A549 (cell line): ENCODE results near the gene ASB7. TPM values are rescaled to one million over a fixed set of nuclear protein-coding genes. Genes with fewer than 3 reads are reported as not detected.

Experiments used
- ATAC-seq, 2 experiments: fragments of 200-7000 bp in 1 of 2; fragments of >200 bp in 1 of 2; cut with Nextera tagmentation in 1 of 2; cut with Tn5 transposase in 1 of 2; 3 replicates each; pipeline versions ENCODE4 v1.8.0 to v1.9.1; 2018 to 2020; ENCODE audit warnings: mild to moderate bottlenecking in 1 of 2, moderate library complexity in 1 of 2
- CTCF ChIA-PET: fragments of 300-600 bp; sonication (Branson Sonifier 250); formaldehyde crosslinking; extraction: SDS; loops from one replicate; lab custom pipeline; 2021; ENCODE audit warnings: antibody characterized with exemption, inconsistent platforms; lab: Yijun Ruan, JAX
- POLR2A ChIA-PET: fragments of 350-600 bp; formaldehyde crosslinking; extraction: SDS; loops from one replicate; lab custom pipeline; 2021; ENCODE audit warnings: antibody characterized with exemption, inconsistent platforms; lab: Yijun Ruan, JAX
- DNase-seq, 2 experiments: peaks; one replicate each; pipeline versions ENCODE4 v3.0.0 to v3.0.0-alpha.2; 2011 to 2016; ENCODE audit warnings: low read depth in 1 of 2, low spot score in 1 of 2
- FAIRE-seq: peaks from 2 replicates; lab custom pipeline; 2011; peaks lifted over from hg19 to GRCh38; lab: Jason Lieb, UNC
- H3K27ac ChIP-seq, 2 experiments: fragments of >200 bp; sonication (Bioruptor Twin); formaldehyde crosslinking; 3 replicates each; pipeline ENCODE4 v1.5.1; 2016 to 2017
- H3K4me1 ChIP-seq: fragments of >200 bp; sonication (Bioruptor Twin); formaldehyde crosslinking; 3 replicates; pipeline ENCODE4 v1.6.1; 2016
- H3K4me2 ChIP-seq: fragments of >200 bp; sonication (Bioruptor Twin); formaldehyde crosslinking; 3 replicates; pipeline ENCODE4 v1.6.1; 2016
- H3K4me3 ChIP-seq: fragments of >200 bp; sonication (Bioruptor Twin); formaldehyde crosslinking; 3 replicates; pipeline ENCODE4 v1.5.1; 2016
- H3K9me3 ChIP-seq: fragments of >200 bp; sonication (Bioruptor Twin); formaldehyde crosslinking; 3 replicates; pipeline ENCODE4 v1.6.1; 2016
- CBX8 ChIP-seq: fragments of 200-600 bp; sonication (generic); IDR thresholded peaks from 2 replicates; pipeline ENCODE4 v1.6.1; 2016
- CEBPB ChIP-seq, 2 experiments: fragments of >200 bp in 1 of 2; sonication (Bioruptor Twin) in 1 of 2; formaldehyde crosslinking in 1 of 2; IDR thresholded peaks; 2 replicates each; pipeline ENCODE4 v1.6.1; 2012 to 2016
- CHD4 ChIP-seq: fragments of 200-600 bp; sonication (generic); IDR thresholded peaks from 2 replicates; pipeline ENCODE4 v1.6.1; 2016; ENCODE audit warnings: antibody characterized with exemption, mild to moderate bottlenecking, borderline replicate concordance
- EP300 ChIP-seq, 2 experiments: fragments of >200 bp; sonication (Bioruptor Twin); formaldehyde crosslinking; IDR thresholded peaks; 2 replicates in 1 of 2; 3 replicates in 1 of 2; pipeline ENCODE4 v1.6.1; 2016 to 2017
- FOSL2 ChIP-seq, 2 experiments: fragments of 450-650 bp in 1 of 2; fragments of >200 bp in 1 of 2; sonication (Bioruptor Twin) in 1 of 2; formaldehyde crosslinking; IDR thresholded peaks; 2 replicates each; pipeline versions ENCODE4 v1.5.0 to v1.6.1; 2016 to 2020; ENCODE audit warnings: mild to moderate bottlenecking in 1 of 2, moderate library complexity in 1 of 2
- HDAC2 ChIP-seq: fragments of 200-600 bp; sonication (generic); IDR thresholded peaks from 2 replicates; pipeline ENCODE4 v1.6.1; 2016
- HEYL ChIP-seq: fragments of 250-450 bp; sonication (Bioruptor Pico); IDR thresholded peaks from 2 replicates; pipeline ENCODE4 v1.8.0; 2021; ENCODE audit warnings: mild to moderate bottlenecking, moderate library complexity
- HMGXB4 ChIP-seq: fragments of 250-450 bp; sonication (Bioruptor Pico); IDR thresholded peaks from 2 replicates; pipeline ENCODE4 v1.5.0; 2021; ENCODE audit warnings: mild to moderate bottlenecking, moderate library complexity, borderline replicate concordance
- HOXB13 ChIP-seq: fragments of 250-450 bp; sonication (Bioruptor Pico); IDR thresholded peaks from 2 replicates; pipeline ENCODE4 v1.5.0; 2020; ENCODE audit warnings: low read depth, mild to moderate bottlenecking, moderate library complexity
- JUNB ChIP-seq: fragments of >200 bp; sonication (Bioruptor Twin); formaldehyde crosslinking; IDR thresholded peaks from 2 replicates; pipeline ENCODE4 v1.6.1; 2016
- KDM1A ChIP-seq: fragments of 200-600 bp; sonication (generic); IDR thresholded peaks from 2 replicates; pipeline ENCODE4 v1.6.1; 2016; ENCODE audit warnings: low read depth, mild to moderate bottlenecking
- KDM5A ChIP-seq: fragments of 200-600 bp; sonication (generic); IDR thresholded peaks from 2 replicates; pipeline ENCODE4 v1.6.1; 2016; ENCODE audit warnings: antibody characterized with exemption, mild to moderate bottlenecking
- MAFK ChIP-seq: fragments of 450-650 bp; IDR thresholded peaks from 2 replicates; pipeline ENCODE4 v1.6.1; 2014; ENCODE audit not compliant: partially characterized antibody
- MAX ChIP-seq: IDR thresholded peaks from 2 replicates; pipeline ENCODE4 v1.6.1; 2012
- MYC ChIP-seq: IDR thresholded peaks from 2 replicates; pipeline ENCODE4 v1.6.1; 2012; ENCODE audit warnings: mild to moderate bottlenecking, inconsistent platforms, low read length, improper control_type of control experiment, borderline replicate concordance
- NR3C1 ChIP-seq: fragments of >200 bp; sonication (Bioruptor Twin); formaldehyde crosslinking; IDR thresholded peaks from 3 replicates; pipeline ENCODE4 v1.6.1; 2017
- PBX3 ChIP-seq: IDR thresholded peaks from 2 replicates; pipeline ENCODE4 v1.6.1; 2012
- POLR2AphosphoS2 ChIP-seq: conservative IDR thresholded peaks from 2 replicates; pipeline ENCODE4 v1.6.1; 2012; ENCODE audit warnings: low read length, improper control_type of control experiment, inconsistent platforms
- RARB ChIP-seq: fragments of 250-450 bp; sonication (Bioruptor Pico); IDR thresholded peaks from 2 replicates; pipeline ENCODE4 v1.8.0; 2021; ENCODE audit warnings: mild to moderate bottlenecking, moderate library complexity
- RFX5 ChIP-seq: fragments of 450-650 bp; IDR thresholded peaks from 2 replicates; pipeline ENCODE4 v1.7.1; 2014; ENCODE audit warnings: antibody characterized with exemption, mild to moderate bottlenecking, moderate library complexity
- TFCP2L1 ChIP-seq: fragments of 250-450 bp; sonication (Bioruptor Pico); IDR thresholded peaks from 2 replicates; pipeline ENCODE4 v1.5.0; 2021; ENCODE audit warnings: mild to moderate bottlenecking
- USF2 ChIP-seq: fragments of 450-650 bp; IDR thresholded peaks from 2 replicates; pipeline ENCODE4 v1.6.1; 2014; ENCODE audit warnings: antibody characterized with exemption
- ZFP36 ChIP-seq: fragments of 450-650 bp; IDR thresholded peaks from 2 replicates; pipeline ENCODE4 v1.6.1; 2014; ENCODE audit warnings: borderline replicate concordance; ENCODE audit not compliant: partially characterized antibody
- ZSCAN20 ChIP-seq: fragments of 250-450 bp; sonication (Bioruptor Pico); IDR thresholded peaks from 2 replicates; pipeline ENCODE4 v1.8.0; 2022; ENCODE audit warnings: mild to moderate bottlenecking, moderate library complexity
- WGBS: methylation state at CpG from one replicate; pipeline ENCODE4 v1.1.6; 2017; ENCODE audit errors: missing lambda C conversion rate; 5-methylcytosine and 5-hydroxymethylcytosine counted together
- polyA plus RNA-seq, 4 experiments: library from polyadenylated mRNA; depleted of rRNA in 3 of 4; stranded (reverse); fragments of >200 nt; fragmentation: RNase III in 1 of 4; extraction: RNeasy Plus Mini Kit Qiagen cat#74134 plus additional on column Dnase treatment in 1 of 4; gene quantifications; 2 replicates in 3 of 4; 3 replicates in 1 of 4; pipeline ENCODE4 v1.2.3, GENCODE V29; 2011 to 2017

Gene ASB7
- polyA plus RNA-seq, 2 of the 4 experiments (the other 2 are of a cell fraction): 9.2 to 21.6 TPM

GRCh38 chr15:100601163-100601562, 1.2 kb upstream of the ASB7 start:
- POLR2A ChIA-PET: no interaction called here
- CTCF ChIA-PET: no interaction called here
- whole genome bisulfite sequencing: 9% methylated on average over 10 of the region's 10 CpGs
- Histone ChIP-seq H3K27ac (peak overlapping the region; percentile 81 to 89), H3K4me3 (peak overlapping the region; percentile 90), H3K9me3 (no peaks in the 10 kb centered on the region), H3K4me1 (peaks cover 18% of the 10 kb centered on the region), H3K4me2 (peak overlapping the region; percentile 95)
- TF ChIP-seq KDM1A: no peak
- no peak for TF ChIP-seq TFCP2L1 (CRISPR knock-in tag)
- TF ChIP-seq USF2: peak; percentile 54; the same call in 1 of the 2 replicates
- FAIRE-seq: no peak
- DNase-seq: no peak
- ATAC-seq: no peak

GRCh38 chr15:100601617-100602063, 749 bp upstream of the ASB7 start:
- ATAC-seq: peak; percentile 42 to 48; a peak in 5 of 6 replicates
- Histone ChIP-seq H3K4me1 (peaks cover 18% of the 10 kb centered on the region), H3K27ac (peak overlapping the region; percentile 81 to 89), H3K9me3 (no peaks in the 10 kb centered on the region), H3K4me2 (peak overlapping the region; percentile 95), H3K4me3 (peak overlapping the region; percentile 90)
- DNase-seq: peak in 1 of 2 experiments; percentile 8
- ChIA-PET CTCF (interaction anchor here (0.9 to 1.3 kb wide), 2 partner anchors 317 to 406 kb away, joined by 3 read pairs; partner anchors contain the start of gene LRRK1), POLR2A (interaction anchor here (1.1 to 1.4 kb wide), 3 partner anchors 252 to 317 kb away, joined by 3 to 8 read pairs (median 4); partner anchors contain the start of gene ADAMTS17)
- TF ChIP-seq CBX8: no peak
- TF ChIP-seq JUNB: no peak
- no peak for TF ChIP-seq USF2
- no peak; the same call in 1 of the 2 replicates for TF ChIP-seq MAX
- no peak for TF ChIP-seq MYC
- TF ChIP-seq KDM1A: no peak
- TF ChIP-seq HDAC2: no peak
- no peak for TF ChIP-seq EP300 (IDR thresholded peaks at IDR 0.05)
- WGBS: under 1% methylated on average over 19 of the region's 21 CpGs
- no peak for FAIRE-seq

- Histone ChIP-seq H3K4me2 (peak overlapping the region; percentile 74), H3K27ac (peak overlapping the region; percentile 91 to 93), H3K9me3 (no peaks in the 10 kb centered on the region), H3K4me1 (peaks cover 18% of the 10 kb centered on the region), H3K4me3 (peak overlapping the region; percentile 87)
- FAIRE-seq: no peak
- CTCF ChIA-PET: interaction anchor here (1.0 to 2.0 kb wide), 3 partner anchors 252 to 405 kb away, joined by 3 to 8 read pairs (median 3); partner anchors contain the start of gene ADAMTS17
- WGBS: 2% methylated on average over 13 of the region's 16 CpGs
- POLR2A ChIA-PET: interaction anchor here (1.1 to 1.4 kb wide), 2 partner anchors 253 to 261 kb away, joined by 4 to 8 read pairs; partner anchors contain the start of gene ADAMTS17
- peak; percentile 21 to 46 for DNase-seq
- no peak for TF ChIP-seq ZFP36
- TF ChIP-seq MYC: no peak
- TF ChIP-seq MAX: no peak
- TF ChIP-seq KDM5A: peak; percentile 36; the same call in 1 of the 2 replicates
- no peak for TF ChIP-seq POLR2AphosphoS2
- peak; percentile 6 to 40; a peak in 3 of 6 replicates for ATAC-seq
These were observed 519 bp downstream of the ASB7 start for GRCh38 chr15:100602823-100603393.

- Histone ChIP-seq H3K9me3 (no peaks in the 10 kb centered on the region), H3K4me1 (no peaks in the 10 kb centered on the region), H3K27ac (no peak overlapping the region), H3K4me3 (no peak overlapping the region), H3K4me2 (no peak overlapping the region)
- FAIRE-seq (no peak), ATAC-seq (no peak), DNase-seq (no peak)
- ChIA-PET CTCF (interaction anchor here (0.6 to 1.0 kb wide), 2 partner anchors 15 to 306 kb away, joined by 3 read pairs; no protein-coding TSS in a partner anchor), POLR2A (no interaction called here)
- 87% methylated on average over 2 of the region's 2 CpGs for WGBS
- TF ChIP-seq MAFK: no peak
- no peak for TF ChIP-seq CBX8
- TF ChIP-seq HEYL (CRISPR knock-in tag): no peak
- TF ChIP-seq RFX5: no peak
- TF ChIP-seq ZFP36: no peak
- TF ChIP-seq NR3C1: no peak
- no peak for TF ChIP-seq JUNB
- TF ChIP-seq CEBPB (IDR thresholded peaks at IDR 0.05): no peak
- no peak for TF ChIP-seq EP300 (IDR thresholded peaks at IDR 0.05)
- TF ChIP-seq HMGXB4: no peak
- no peak for TF ChIP-seq RARB (CRISPR knock-in tag)
- TF ChIP-seq PBX3: no peak
- no peak for TF ChIP-seq HOXB13 (CRISPR knock-in tag)
- TF ChIP-seq CHD4: no peak
- TF ChIP-seq ZSCAN20 (CRISPR knock-in tag): no peak
- TF ChIP-seq FOSL2 (IDR thresholded peaks at IDR 0.05): no peak
- no peak for TF ChIP-seq FOSL2 (CRISPR knock-in tag; IDR thresholded peaks at IDR 0.05)
These were observed 10.2 kb downstream of the ASB7 start for GRCh38 chr15:100612539-100612938.
